Measurements from ENCODE around the gene OR6J1. TPM values are rescaled to one million over a fixed set of nuclear protein-coding genes. Genes with fewer than 3 reads are reported as not detected.
A peak's percentile ranks its signal among the peaks of the same experiment; 100 is the strongest.

The OR6J1 gene
- total and polyA plus RNA-seq, 9 of the 15 experiments (the other 6 are each of a cell fraction or from before 2014, with no cell fraction given) = not detected

DNA sequence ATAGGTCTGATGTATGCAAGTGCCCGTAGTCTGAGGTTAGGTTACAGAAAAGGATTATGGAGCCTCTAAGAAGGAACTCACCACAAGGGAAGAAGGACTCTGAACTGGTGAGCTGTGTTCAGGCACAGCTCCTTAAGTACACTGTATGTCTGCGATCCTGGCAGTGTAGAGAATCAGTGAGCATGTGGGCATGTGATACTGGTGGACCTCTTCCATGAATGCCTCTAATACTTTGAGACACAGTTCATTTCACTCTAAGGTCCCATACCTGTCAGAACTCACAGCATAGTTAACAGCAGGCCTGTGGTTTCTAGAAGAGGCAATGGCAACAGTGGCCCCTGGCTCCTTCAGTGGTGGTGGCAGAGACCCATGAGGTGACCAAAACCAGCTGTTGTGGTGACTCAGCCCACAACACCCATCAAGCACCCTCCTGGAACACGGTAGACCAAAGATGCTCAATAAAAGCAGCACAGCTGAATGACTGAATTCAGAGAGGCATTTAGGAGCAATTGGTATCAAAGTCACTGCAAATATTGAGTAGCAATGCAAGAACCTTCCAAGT lies 6.9 kb upstream of the OR6J1 start (continued):
- TF ChIP-seq ZNF699 (CRISPR knock-in tag; IDR thresholded peaks at IDR 0.05; ENCODE audit: insufficient replicate concordance) (no peak), FOXA1 (IDR thresholded peaks at IDR 0.05; ENCODE audit: borderline replicate concordance) (no peak), PML (IDR thresholded peaks at IDR 0.05; ENCODE audit: low read length) (peak; percentile 99), SRF (CRISPR knock-in tag; IDR thresholded peaks at IDR 0.05) (peak in 1 of 2 experiments; percentile 38; a peak in 1 of 4 replicates), MTA3 (IDR thresholded peaks at IDR 0.05; ENCODE audit: borderline replicate concordance) (no peak), HLTF (IDR thresholded peaks at IDR 0.05) (no peak), POLR2AphosphoS5 (IDR thresholded peaks at IDR 0.05; ENCODE audit: control insufficient read depth, insufficient read depth, low read depth, low read length) (peak; percentile 98), KDM2B (CRISPR knock-in tag; IDR thresholded peaks at IDR 0.05) (no peak), FOXJ3 (CRISPR knock-in tag; IDR thresholded peaks at IDR 0.05) (no peak), MBD2 (IDR thresholded peaks at IDR 0.05; ENCODE audit: borderline replicate concordance, low read depth) (no peak), SMAD3 (CRISPR knock-in tag; conservative IDR thresholded peaks at IDR 0.05) (no peak), ZBED1 (IDR thresholded peaks at IDR 0.05) (peak; percentile 92)
- TF ChIP-seq, protein P1, sequence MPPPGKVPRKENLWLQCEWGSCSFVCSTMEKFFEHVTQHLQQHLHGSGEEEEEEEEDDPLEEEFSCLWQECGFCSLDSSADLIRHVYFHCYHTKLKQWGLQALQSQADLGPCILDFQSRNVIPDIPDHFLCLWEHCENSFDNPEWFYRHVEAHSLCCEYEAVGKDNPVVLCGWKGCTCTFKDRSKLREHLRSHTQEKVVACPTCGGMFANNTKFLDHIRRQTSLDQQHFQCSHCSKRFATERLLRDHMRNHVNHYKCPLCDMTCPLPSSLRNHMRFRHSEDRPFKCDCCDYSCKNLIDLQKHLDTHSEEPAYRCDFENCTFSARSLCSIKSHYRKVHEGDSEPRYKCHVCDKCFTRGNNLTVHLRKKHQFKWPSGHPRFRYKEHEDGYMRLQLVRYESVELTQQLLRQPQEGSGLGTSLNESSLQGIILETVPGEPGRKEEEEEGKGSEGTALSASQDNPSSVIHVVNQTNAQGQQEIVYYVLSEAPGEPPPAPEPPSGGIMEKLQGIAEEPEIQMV (tag; conservative IDR thresholded peaks at IDR 0.05; ENCODE audit: low read depth) = no peak
- TF ChIP-seq, protein P2, sequence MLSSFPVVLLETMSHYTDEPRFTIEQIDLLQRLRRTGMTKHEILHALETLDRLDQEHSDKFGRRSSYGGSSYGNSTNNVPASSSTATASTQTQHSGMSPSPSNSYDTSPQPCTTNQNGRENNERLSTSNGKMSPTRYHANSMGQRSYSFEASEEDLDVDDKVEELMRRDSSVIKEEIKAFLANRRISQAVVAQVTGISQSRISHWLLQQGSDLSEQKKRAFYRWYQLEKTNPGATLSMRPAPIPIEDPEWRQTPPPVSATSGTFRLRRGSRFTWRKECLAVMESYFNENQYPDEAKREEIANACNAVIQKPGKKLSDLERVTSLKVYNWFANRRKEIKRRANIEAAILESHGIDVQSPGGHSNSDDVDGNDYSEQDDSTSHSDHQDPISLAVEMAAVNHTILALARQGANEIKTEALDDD (IDR thresholded peaks at IDR 0.05) = no peak; the same call in 1 of the 2 replicates
- TF ChIP-seq, protein P3, sequence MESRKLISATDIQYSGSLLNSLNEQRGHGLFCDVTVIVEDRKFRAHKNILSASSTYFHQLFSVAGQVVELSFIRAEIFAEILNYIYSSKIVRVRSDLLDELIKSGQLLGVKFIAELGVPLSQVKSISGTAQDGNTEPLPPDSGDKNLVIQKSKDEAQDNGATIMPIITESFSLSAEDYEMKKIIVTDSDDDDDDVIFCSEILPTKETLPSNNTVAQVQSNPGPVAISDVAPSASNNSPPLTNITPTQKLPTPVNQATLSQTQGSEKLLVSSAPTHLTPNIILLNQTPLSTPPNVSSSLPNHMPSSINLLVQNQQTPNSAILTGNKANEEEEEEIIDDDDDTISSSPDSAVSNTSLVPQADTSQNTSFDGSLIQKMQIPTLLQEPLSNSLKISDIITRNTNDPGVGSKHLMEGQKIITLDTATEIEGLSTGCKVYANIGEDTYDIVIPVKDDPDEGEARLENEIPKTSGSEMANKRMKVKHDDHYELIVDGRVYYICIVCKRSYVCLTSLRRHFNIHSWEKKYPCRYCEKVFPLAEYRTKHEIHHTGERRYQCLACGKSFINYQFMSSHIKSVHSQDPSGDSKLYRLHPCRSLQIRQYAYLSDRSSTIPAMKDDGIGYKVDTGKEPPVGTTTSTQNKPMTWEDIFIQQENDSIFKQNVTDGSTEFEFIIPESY (CRISPR knock-in tag; IDR thresholded peaks at IDR 0.05) = no peak
- TF ChIP-seq, protein P4, sequence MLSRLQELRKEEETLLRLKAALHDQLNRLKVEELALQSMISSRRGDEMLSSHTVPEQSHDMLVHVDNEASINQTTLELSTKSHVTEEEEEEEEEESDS (CRISPR knock-in tag; IDR thresholded peaks at IDR 0.05) = no peak
- TF ChIP-seq, protein P5, sequence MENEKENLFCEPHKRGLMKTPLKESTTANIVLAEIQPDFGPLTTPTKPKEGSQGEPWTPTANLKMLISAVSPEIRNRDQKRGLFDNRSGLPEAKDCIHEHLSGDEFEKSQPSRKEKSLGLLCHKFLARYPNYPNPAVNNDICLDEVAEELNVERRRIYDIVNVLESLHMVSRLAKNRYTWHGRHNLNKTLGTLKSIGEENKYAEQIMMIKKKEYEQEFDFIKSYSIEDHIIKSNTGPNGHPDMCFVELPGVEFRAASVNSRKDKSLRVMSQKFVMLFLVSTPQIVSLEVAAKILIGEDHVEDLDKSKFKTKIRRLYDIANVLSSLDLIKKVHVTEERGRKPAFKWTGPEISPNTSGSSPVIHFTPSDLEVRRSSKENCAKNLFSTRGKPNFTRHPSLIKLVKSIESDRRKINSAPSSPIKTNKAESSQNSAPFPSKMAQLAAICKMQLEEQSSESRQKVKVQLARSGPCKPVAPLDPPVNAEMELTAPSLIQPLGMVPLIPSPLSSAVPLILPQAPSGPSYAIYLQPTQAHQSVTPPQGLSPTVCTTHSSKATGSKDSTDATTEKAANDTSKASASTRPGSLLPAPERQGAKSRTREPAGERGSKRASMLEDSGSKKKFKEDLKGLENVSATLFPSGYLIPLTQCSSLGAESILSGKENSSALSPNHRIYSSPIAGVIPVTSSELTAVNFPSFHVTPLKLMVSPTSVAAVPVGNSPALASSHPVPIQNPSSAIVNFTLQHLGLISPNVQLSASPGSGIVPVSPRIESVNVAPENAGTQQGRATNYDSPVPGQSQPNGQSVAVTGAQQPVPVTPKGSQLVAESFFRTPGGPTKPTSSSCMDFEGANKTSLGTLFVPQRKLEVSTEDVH (IDR thresholded peaks at IDR 0.05; ENCODE audit: low read depth, partially characterized antibody) = no peak
- TF ChIP-seq, protein P6, sequence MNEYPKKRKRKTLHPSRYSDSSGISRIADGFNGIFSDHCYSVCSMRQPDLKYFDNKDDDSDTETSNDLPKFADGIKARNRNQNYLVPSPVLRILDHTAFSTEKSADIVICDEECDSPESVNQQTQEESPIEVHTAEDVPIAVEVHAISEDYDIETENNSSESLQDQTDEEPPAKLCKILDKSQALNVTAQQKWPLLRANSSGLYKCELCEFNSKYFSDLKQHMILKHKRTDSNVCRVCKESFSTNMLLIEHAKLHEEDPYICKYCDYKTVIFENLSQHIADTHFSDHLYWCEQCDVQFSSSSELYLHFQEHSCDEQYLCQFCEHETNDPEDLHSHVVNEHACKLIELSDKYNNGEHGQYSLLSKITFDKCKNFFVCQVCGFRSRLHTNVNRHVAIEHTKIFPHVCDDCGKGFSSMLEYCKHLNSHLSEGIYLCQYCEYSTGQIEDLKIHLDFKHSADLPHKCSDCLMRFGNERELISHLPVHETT (CRISPR knock-in tag; conservative IDR thresholded peaks at IDR 0.05 in 1 of 2, IDR thresholded peaks at IDR 0.05 in 1 of 2) = no peak
